Gastroesophageal sphincter (tissue), 3 donors: ENCODE data around the gene WWTR1.

Experiments
- CTCF ChIP-seq, 4 experiments: fragments of 200-600 bp in 2 of 4; fragments of 450-650 bp in 2 of 4; sonication (generic) in 1 of 4; IDR thresholded peaks; one replicate each; pipeline ENCODE4 v1.5.1; 2017 to 2019; ENCODE audit warnings: antibody characterized with exemption in 4 of 4, mild to moderate bottlenecking in 2 of 4, moderate library complexity in 2 of 4
- EP300 ChIP-seq: sonication (generic); formaldehyde crosslinking; IDR thresholded peaks from one replicate; pipeline ENCODE4 v1.6.1; 2017; ENCODE audit warnings: antibody characterized with exemption, mild to moderate bottlenecking
- POLR2A ChIP-seq, 2 donors: fragments of 450-650 bp; IDR thresholded peaks; one replicate each; pipeline ENCODE4 v1.6.1; 2017; ENCODE audit warnings: antibody characterized with exemption in 2 of 2, mild to moderate bottlenecking in 2 of 2, moderate library complexity in 1 of 2
- POLR2AphosphoS5 ChIP-seq: sonication (generic); formaldehyde crosslinking; IDR thresholded peaks from one replicate; pipeline ENCODE4 v1.6.1; 2017; ENCODE audit warnings: antibody characterized with exemption

GRCh38 chr3:149610351-149611105 lies 47.3 kb downstream of the WWTR1 start:
- no peak for TF ChIP-seq EP300
- TF ChIP-seq POLR2A (IDR thresholded peaks at IDR 0.05), result no peak
- TF ChIP-seq CTCF (IDR thresholded peaks at IDR 0.05), result no peak
- TF ChIP-seq POLR2AphosphoS5, result no peak
